Right cardiac atrium (tissue), 5 donors: ENCODE measurements around the gene MDM2. TPM values are rescaled to one million over a fixed set of nuclear protein-coding genes. Genes with fewer than 3 reads are reported as not detected.
"Not testable (repeated sequence)": the region's sequence is repeated elsewhere in the genome, so short reads cannot be mapped to it uniquely, and the experiment has no call there.

Source experiments
- ATAC-seq, 2 donors: fragments of 200-7000 bp; cut with Tn5 transposase; one replicate each; pipeline versions ENCODE4 v1.8.0 to v1.9.1; 2020; ENCODE audit warnings: moderate library complexity in 2 of 2, mild to moderate bottlenecking in 1 of 2
- DNase-seq, 3 donors: peaks; one replicate each; pipeline ENCODE4 v3.0.0-alpha.2; 2020
- H3K27ac ChIP-seq: one replicate; pipeline ENCODE4 v1.5.1; 2013; ENCODE audit warnings: mild to moderate bottlenecking, low read length, control low read depth, moderate library complexity
- H3K27me3 ChIP-seq: one replicate; pipeline ENCODE4 v1.6.1; 2013; ENCODE audit not compliant: control insufficient read depth, insufficient read depth
- H3K4me1 ChIP-seq: one replicate; pipeline ENCODE4 v1.6.1; 2013; ENCODE audit warnings: low read length; ENCODE audit not compliant: control insufficient read depth, insufficient read depth
- H3K4me3 ChIP-seq: one replicate; pipeline ENCODE4 v1.5.1; 2013; ENCODE audit warnings: low read length, control low read depth
- H3K9me3 ChIP-seq: one replicate; pipeline ENCODE4 v1.6.1; 2013; ENCODE audit warnings: low read length; ENCODE audit not compliant: control insufficient read depth
- WGBS: extraction: QIAGEN DNeasy Blood & Tissue Kit; methylation state at CpG from one replicate; pipeline ENCODE4 v1.1.7; 2013; 5-methylcytosine and 5-hydroxymethylcytosine counted together
- intact Hi-C, 4 donors: fragments of 100-400 bp; cut with DNase I; formaldehyde crosslinking; loops; one replicate each; pipeline versions ENCODE4 v1.11.0 to v1.14.0; 2022 to 2023
- polyA plus RNA-seq: library from polyadenylated mRNA; stranded (reverse); fragments of 200-250 nt; gene quantifications from one replicate; pipeline ENCODE4 v1.2.3, GENCODE V29; 2013
- total RNA-seq, 4 donors: library from RNA; stranded (reverse); fragmentation: NEBNext Ultra II Directional; extraction: Animal tissue kit (Norgen Biotek cat#: 25700); gene quantifications; one replicate each; pipeline ENCODE4 v1.2.1, GENCODE V29; 2021
- donor health status: healthy with polysubstance abuse.
- donor health status: DM: no; HTN: yes; CAD: no.
- donor health status: DM: no; HTN: no; CAD: no.
- donor health status: DM: no; HTN: yes; CAD: no; lungs with severe emphysema.
- donor health status: DM: yes; HTN: yes; CAD: no.

The MDM2 gene
- total and polyA plus RNA-seq, 5 donors: 19.6 to 60.8 (median 48.2) TPM

DNA sequence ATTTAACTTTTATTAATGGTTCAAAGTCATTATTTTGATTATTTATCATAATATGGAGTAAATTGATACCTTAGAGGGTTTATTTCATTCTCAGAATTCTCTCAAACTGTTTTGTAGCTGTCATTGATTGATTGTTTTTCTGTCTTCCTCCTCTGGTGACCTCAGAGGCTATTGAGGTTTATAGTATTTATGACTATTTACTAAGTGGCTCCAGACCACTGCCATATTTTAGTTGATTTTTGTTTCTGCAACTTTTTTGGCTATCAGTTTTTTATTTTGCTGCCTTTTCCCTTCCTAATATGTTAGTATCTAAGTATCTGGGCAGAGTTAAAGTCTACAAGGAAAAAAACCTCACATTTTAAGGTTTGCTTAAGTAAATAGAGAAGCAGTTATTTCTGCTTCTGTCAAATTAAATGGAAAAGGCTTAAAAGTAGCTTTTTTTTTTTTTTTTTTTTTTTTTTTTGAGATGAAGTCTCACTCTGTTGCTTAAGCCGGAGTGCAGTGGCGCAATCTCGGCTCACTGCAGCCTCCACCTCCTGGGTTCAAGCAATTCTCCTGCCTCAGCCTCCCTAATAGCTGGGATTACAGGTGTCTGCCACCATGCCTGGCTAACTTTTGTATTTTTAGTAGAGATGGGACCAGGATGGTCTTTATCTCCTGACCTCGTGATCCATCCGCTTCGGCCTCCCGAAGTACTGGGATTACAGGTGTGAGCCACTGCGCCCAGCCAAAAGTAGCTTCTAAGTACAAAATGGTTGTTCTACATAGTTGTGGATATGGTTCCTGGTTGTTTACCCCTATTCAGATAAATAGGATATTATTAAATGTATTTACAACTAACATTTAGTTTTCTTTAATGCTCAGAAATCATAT, 8.2 kb downstream of the MDM2 start:
- intact Hi-C loops: no loop called here
- DNase-seq (no peak), ATAC-seq (no peak)
- H3K4me3 ChIP-seq: no peak overlapping the region
- H3K4me1 ChIP-seq: no peaks in the 10 kb centered on the region
- WGBS: 97% methylated on average over 8 of the region's 8 CpGs
- no peak overlapping the region for H3K27ac ChIP-seq
- no peaks in the 10 kb centered on the region for H3K27me3 ChIP-seq
- no peaks in the 10 kb centered on the region for H3K9me3 ChIP-seq

DNA sequence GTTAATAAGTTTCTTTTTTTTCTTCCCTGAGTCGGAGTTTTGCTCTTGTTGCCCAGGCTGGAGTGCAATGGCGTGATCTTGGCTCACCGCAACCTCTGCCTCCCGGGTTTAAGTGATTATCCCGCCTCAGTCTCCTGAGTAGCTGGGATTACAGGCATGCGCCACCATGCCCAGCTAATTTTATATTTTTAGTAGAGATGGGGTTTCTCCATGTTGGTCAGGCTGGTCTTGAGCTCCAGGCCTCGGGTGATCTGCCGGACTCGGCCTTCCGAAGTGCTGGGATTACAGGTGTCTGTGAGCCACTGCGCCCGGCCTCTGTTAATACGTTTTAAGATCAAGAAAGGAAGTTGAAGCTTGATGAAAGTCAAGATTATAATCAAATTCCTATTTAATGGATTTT, 11.5 kb downstream of the MDM2 start:
- intact Hi-C loops, H3K4me1 ChIP-seq, H3K27ac ChIP-seq, H3K4me3 ChIP-seq, DNase-seq, H3K27me3 ChIP-seq, ATAC-seq, H3K9me3 ChIP-seq: not testable (repeated sequence)
- WGBS: 93% methylated on average over 13 of the region's 13 CpGs

DNA sequence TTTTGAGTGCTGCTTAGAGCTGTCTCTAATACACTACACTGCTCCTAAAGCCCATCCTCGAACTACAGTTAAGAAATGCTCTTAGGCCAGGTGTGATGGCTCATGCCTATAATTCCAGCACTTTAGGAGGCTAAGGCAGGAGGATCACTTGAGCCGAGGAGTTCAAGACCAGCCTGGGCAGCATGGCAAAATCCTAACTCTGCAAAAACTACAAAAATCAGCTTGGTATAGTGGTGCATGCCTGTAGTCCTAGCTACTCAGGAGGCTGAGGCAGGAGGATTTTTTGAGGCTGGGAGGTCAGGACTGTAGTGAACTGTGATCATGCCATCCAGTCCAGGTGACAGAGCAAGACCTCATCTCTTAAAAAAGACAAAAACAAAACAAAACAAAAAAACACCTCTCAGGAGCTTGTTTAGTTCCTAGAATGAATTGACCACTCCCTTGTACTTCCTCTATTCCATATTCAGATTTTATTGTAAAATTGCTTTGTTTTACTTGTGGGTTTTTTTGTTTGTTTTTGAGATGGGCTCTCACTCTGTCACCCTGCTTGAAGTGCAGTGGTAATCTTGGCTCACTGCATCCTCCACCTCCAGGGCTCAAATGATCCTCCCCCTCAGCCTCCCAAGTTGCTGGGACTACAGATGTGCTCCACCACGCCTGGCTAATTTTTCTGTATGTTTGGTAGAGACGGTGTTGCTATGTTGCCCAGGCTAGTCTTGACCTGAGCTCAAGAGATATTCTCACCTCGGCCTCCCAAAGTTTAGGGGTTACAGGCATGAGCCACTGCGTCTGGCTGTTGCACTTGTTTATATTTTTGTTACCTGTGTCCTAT, 13.6 kb downstream of the MDM2 start:
- Histone ChIP-seq H3K27ac (no peak overlapping the region), H3K4me3 (no peak overlapping the region), H3K4me1 (no peaks in the 10 kb centered on the region), H3K27me3 (no peaks in the 10 kb centered on the region), H3K9me3 (no peaks in the 10 kb centered on the region)
- 92% methylated on average over 6 of the region's 6 CpGs for WGBS
- intact Hi-C loops: no loop called here
- DNase-seq (no peak), ATAC-seq (peak in 1 of 2 donors; percentile 33)

DNA sequence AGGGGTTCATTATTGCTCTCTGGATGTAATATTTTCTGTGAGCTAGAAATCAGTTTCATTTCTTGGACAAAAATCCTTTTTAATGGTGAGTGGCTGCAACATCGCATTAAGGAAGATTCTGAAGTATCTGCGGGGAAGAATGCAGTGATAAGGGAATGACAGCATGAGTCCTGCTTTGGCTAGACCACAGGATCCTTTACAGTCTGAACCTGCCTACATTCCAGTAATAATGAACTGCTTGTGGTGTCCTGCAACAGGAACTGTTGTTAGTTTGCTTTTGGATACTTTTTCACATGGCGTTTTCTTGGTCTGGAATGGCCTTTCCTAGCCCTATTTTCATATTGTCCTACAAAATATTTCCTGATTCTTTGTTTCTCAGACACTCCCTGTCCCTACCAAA, 15.7 kb downstream of the MDM2 start:
- Histone ChIP-seq H3K4me3 (no peak overlapping the region), H3K27ac (no peak overlapping the region), H3K9me3 (no peaks in the 10 kb centered on the region), H3K27me3 (no peaks in the 10 kb centered on the region), H3K4me1 (no peaks in the 10 kb centered on the region)
- 54% methylated on average over 3 of the region's 3 CpGs for WGBS
- intact Hi-C loops: no loop called here
- ATAC-seq (no peak), DNase-seq (no peak)

DNA sequence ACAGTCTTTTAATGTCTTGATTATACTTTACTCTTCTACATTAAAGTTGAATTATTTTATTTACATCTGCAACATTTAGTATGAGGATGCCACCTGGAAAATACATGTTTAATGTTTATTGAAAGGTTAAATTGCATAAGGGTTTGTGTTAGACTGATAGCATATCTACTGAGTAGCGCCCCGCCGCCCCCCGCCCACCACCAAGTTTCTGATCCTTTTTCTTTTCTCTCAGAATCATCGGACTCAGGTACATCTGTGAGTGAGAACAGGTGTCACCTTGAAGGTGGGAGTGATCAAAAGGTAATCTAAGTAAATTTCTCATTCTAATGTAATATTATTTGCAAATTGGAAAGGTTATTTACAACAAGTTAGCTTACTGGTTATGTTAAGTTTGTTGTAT, 16.2 kb downstream of the MDM2 start:
- no peak for DNase-seq
- Histone ChIP-seq H3K27me3 (no peaks in the 10 kb centered on the region), H3K9me3 (no peaks in the 10 kb centered on the region), H3K27ac (no peak overlapping the region), H3K4me1 (no peaks in the 10 kb centered on the region), H3K4me3 (no peak overlapping the region)
- ATAC-seq: no peak
- intact Hi-C loops: no loop called here
- WGBS: 92% methylated on average over 5 of the region's 5 CpGs

DNA sequence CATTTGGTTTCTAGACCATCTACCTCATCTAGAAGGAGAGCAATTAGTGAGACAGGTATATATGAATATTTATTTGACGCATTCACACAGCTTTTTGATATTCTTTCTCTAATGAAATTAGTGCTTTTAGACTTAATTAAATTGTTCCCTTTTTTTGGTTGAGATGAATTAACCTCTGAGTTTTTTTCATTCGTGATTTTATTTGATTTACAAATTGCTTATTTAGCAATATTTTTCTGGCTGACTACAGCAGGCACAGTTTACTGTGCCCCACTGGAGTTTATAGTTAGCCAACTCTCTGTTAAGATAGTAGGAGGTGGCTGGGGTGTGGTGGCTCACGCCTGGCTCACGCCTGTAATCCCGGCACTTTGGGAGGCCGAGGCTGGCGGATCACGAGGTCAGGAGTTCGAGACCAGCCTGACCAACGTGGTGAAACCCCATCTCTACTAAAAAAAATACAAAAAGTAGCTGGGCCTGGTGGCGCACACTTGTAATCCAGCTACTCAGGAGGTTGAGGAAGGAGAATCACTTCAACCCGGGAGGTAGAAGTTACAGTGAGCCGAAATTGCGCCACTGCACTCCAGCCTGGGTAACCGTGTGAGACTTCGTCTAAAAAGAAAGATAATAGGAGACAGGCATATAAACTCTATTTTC, 16.7 kb downstream of the MDM2 start:
- intact Hi-C loops: no loop called here
- H3K4me1 ChIP-seq: no peaks in the 10 kb centered on the region
- H3K9me3 ChIP-seq: no peaks in the 10 kb centered on the region
- ATAC-seq: no peak
- no peak for DNase-seq
- no peak overlapping the region for H3K27ac ChIP-seq
- H3K27me3 ChIP-seq: no peaks in the 10 kb centered on the region
- no peak overlapping the region for H3K4me3 ChIP-seq
- 96% methylated on average over 16 of the region's 16 CpGs for WGBS

DNA sequence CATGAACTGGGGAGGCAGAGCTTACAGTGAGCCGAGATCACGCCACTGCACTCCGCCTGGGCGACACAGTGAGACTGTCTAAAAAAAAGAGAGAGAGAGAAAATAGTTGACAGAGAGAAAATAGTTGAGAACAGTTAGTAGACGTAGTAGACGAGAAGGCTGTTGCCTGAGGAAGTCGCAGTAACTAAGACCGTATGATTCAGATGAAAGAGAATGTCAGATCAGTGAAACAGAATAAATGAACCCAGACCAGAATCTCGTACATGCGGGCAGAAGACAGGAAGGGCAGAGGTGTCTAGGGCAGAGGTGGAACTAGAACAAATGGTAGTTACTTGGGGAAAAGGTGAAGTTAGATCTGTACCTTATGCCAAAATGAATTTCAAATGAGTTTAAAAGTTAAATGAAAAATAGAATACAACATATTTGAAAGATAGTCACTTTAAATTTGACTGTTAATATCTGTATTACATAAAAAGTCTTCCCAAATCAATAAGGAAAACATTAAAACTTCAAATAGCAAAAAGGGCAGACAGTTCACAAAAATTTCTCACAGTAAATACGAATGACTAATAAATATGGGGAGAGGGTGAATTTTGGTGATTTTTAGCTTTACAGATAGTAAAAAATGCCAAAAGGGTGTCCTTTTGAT, 17.7 kb downstream of the MDM2 start:
- no peaks in the 10 kb centered on the region for H3K4me1 ChIP-seq
- H3K9me3 ChIP-seq: no peaks in the 10 kb centered on the region
- no peaks in the 10 kb centered on the region for H3K27me3 ChIP-seq
- intact Hi-C loops: no loop called here
- 90% methylated on average over 11 of the region's 11 CpGs for WGBS
- DNase-seq (no peak), ATAC-seq (no peak)
- H3K27ac ChIP-seq: no peak overlapping the region
- H3K4me3 ChIP-seq: no peak overlapping the region

DNA sequence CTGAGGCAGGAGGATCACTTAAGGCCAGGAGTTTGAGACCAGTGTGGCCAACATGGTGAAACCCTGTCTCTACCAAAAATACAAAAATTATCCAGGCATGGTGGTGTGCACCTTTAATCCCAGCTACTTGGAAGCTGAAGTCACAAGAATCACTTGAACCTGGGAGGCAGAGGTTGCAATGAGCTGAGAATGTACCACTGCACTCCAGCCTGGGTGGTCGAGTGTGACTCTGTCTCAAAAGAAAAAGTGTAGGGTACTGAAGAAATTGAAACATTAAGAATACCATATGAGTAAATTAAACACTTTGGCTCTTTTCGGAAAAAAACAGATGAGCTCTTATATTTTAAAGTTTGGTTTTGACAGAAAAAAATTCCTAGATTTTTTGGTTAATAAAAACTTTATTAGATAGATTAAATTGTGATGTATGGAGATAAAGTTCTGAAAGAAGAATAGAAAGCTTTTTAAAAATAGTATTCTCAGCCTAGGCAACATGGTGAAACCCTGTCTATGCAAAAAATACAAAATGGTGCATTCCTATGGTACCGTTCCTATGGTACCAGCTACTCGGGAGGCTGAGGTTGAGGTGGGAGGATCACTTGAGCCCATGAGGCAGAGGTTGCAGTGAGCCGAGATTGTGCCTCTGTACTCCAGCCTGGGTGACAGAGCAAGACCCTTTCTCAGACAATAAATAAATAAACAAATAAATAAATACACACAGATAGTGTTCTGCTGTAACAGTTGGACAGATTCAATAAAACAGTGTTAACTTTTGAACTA, 20.1 kb downstream of the MDM2 start:
- Histone ChIP-seq H3K4me3 (no peak overlapping the region), H3K27ac (no peak overlapping the region), H3K4me1 (no peaks in the 10 kb centered on the region), H3K9me3 (no peaks in the 10 kb centered on the region), H3K27me3 (no peaks in the 10 kb centered on the region)
- DNase-seq: no peak
- no peak for ATAC-seq
- intact Hi-C loops: no loop called here
- 78% methylated on average over 5 of the region's 5 CpGs for WGBS

DNA sequence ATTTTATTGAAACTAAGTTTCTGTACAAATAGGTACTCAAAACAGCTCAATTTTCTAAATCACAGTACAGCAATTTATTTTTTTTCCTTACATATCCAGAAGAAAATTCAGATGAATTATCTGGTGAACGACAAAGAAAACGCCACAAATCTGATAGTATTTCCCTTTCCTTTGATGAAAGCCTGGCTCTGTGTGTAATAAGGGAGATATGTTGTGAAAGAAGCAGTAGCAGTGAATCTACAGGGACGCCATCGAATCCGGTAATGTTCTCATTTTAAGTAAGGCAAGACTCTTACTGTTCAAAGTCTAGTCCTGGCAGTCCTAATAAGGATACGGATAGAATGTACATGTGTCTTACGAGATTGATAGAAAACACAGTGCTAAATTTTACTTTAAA, 20.7 kb downstream of the MDM2 start:
- ATAC-seq (no peak), DNase-seq (no peak)
- Histone ChIP-seq H3K27ac (no peak overlapping the region), H3K27me3 (no peaks in the 10 kb centered on the region), H3K9me3 (no peaks in the 10 kb centered on the region), H3K4me3 (no peak overlapping the region), H3K4me1 (no peaks in the 10 kb centered on the region)
- intact Hi-C loops: no loop called here
- 83% methylated on average over 7 of the region's 7 CpGs for WGBS

DNA sequence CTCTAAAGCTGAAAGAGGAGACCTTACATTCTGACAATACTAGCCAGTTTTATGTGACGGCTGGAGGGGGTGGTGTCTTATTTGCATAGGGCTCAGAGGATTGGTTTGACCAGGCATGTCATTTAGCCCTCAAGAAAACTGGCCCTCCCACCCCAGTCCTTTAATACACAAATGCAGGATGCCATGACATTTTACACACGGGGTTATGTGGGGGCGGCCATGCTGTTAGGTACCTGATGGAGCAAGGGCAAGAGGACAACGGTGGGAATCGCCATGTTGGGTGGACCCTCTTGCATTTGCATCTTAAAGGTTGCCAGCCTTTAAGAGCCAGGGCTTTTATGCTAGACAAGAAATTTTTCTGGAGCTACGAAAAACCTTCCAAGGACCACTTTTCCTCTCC, 23.3 kb downstream of the MDM2 start:
- H3K4me1 ChIP-seq: no peaks in the 10 kb centered on the region
- no peak for DNase-seq
- no peak for ATAC-seq
- WGBS: 88% methylated on average over 6 of the region's 6 CpGs
- intact Hi-C loops: no loop called here
- H3K27ac ChIP-seq: no peak overlapping the region
- H3K4me3 ChIP-seq: no peak overlapping the region
- no peaks in the 10 kb centered on the region for H3K27me3 ChIP-seq
- no peaks in the 10 kb centered on the region for H3K9me3 ChIP-seq
